Activated CD8-positive, alpha-beta memory T cell treated with anti-CD3 and anti-CD28 coated beads, Interleukin-2, amount 50 U/mL, for 4 hours (primary cell): Measurements from ENCODE around the gene CNPY2.
"Not testable (repeated sequence)": the region's sequence is repeated elsewhere in the genome, so short reads cannot be mapped to it uniquely, and the experiment has no call there.

ENCODE experiments used
- DNase-seq: peaks from one replicate; pipeline ENCODE4 v3.0.0-alpha.2; 2020

CNPY2 gene

DNA sequence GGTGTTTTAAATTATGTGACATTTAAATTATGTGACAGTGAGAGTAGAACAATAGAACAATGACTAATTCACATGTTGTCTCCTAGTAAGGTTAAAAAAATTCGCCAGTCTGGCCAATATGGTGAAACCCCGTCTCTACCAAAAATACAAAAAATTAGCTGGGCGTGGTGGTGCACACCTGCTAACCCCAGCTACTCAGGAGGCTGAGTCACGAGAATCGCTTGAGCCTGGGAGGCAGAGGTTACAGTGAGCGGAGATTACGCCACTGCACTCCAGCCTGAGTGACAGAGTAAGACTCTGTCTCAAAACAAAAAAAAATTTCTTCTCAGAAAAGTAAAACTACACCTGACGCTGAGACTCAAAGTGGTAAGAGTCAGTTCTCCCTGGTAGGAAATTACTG lies 18.4 kb downstream of the CNPY2 start:
- no peak for DNase-seq

DNA sequence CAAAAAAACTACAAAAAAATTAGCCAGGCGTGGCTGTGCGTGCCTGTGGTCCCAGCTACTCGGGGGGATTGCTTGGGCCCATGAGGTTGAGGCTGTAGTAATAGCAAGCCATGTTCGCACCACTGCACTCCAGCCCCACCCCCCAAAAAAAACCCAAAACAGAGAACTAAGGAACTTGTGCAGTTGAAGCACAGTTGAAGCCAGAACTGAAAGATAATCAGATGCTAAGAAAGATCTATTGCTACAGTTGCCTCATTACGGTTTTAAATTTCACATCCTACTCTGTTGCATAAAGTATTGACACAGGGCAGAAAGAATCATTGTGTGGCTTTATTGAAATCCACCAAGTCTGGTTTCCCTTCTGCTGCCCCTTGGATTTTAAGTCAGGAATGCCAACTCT lies 19.5 kb downstream of the CNPY2 start:
- DNase-seq, result no peak

- no peak for DNase-seq
Observed at GRCh38 chr12:56293795-56294194, 22.0 kb downstream of the CNPY2 start.

DNA sequence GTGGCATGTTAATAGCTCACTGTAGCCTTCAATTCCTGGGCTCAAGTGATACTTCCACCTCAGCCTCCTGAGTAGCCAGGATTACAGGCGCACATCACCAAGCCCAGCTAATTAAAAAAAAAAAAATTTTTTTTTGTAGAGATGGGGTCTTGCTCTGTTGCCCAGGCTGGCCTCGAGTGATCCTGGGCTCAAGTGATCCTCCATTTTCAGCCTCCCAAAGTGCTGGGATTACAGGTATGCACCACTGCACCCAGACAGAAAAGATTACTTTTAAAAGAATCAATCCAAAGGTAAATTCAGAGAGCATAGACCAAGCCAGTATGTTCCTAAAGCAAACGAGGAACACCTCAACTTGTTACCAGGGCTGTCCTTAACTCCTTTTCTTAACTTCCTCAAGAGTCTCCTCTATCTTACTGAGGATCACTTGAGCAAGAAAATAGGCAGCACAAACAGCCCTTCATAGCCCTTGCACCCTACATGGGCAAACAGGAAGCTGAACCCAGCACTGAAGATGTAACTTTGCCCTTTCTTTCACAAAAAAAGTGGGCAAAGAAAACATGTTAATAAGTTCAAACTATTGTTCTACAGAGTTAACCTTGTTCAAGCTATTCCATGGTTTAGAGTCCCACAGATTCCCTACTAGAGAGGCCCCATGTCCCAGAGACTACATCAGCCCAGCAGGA lies 26.9 kb downstream of the CNPY2 start:
- no peak for DNase-seq

DNA sequence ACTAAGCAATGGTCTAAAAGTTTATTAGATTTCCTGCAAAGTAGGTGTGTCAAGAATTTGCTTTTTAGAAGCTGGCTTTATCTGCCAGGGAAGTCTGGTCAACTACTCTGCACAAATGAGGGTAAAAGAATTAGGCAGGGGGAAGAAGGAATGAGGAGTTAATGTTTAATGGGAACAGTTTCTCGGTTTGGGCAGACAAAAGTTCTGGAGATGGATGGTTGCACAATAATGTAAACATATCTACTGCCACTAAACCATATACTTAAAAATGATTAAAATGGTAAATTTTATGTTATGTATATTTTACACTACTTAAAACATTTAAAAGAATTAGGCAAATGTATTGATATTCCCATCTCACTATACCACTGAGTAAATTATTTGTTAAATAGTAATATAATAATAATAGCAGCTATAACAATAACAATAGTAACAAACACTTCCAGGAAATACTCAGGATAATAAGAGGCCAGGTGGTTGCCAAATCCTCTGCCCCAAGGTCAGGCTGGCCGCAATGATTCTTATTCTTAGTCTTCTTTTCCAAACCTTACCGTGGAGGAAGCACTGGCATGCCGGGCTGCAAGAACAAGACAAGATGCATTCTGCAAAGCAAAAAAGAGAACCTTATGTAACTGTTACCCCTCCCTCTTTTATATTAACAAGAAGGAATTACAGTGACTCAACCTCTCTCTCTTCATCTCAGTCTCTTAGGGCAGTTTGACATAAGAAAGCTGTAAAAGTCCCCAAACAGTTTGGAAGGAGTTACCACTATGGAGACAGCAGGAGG lies 29.6 kb downstream of the CNPY2 start:
- no peak for DNase-seq

- DNase-seq, result not testable (repeated sequence)
Observed at GRCh38 chr12:56284263-56284662, 31.5 kb downstream of the CNPY2 start.

DNA sequence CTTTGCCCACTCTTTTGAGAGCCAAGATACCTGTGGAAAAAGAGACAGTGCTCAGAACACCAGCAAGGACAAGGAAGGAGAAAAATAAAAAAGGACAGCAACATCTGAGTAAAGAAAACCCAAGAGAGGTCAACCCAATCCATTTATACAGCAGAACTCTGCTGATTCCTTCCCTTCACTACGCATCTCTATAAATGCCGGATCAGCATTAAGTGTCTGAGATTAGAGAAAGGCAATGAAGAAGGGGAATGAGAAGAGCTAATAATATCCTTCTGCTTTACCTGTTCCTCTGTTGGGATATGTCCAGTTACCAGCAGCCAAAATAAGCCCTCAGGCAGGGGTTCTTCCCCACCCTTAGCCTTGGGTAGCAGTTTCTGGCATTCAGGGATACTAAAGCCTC lies 33.2 kb downstream of the CNPY2 start:
- DNase-seq, result no peak

- no peak for DNase-seq
Observed at GRCh38 chr12:56282030-56282429, 33.8 kb downstream of the CNPY2 start.

GRCh38 chr12:56280849-56281248 lies 34.9 kb downstream of the CNPY2 start:
- DNase-seq, result no peak

GRCh38 chr12:56278905-56279304 lies 36.9 kb downstream of the CNPY2 start:
- no peak for DNase-seq

GRCh38 chr12:56274299-56274698 lies 41.5 kb downstream of the CNPY2 start:
- no peak for DNase-seq

- DNase-seq, result not testable (repeated sequence)
Observed at GRCh38 chr12:56272468-56272867, 43.3 kb downstream of the CNPY2 start.

- no peak for DNase-seq
Observed at GRCh38 chr12:56271031-56271430, 44.8 kb downstream of the CNPY2 start.

GRCh38 chr12:56267443-56268071 lies 48.2 kb downstream of the CNPY2 start:
- no peak for DNase-seq

DNA sequence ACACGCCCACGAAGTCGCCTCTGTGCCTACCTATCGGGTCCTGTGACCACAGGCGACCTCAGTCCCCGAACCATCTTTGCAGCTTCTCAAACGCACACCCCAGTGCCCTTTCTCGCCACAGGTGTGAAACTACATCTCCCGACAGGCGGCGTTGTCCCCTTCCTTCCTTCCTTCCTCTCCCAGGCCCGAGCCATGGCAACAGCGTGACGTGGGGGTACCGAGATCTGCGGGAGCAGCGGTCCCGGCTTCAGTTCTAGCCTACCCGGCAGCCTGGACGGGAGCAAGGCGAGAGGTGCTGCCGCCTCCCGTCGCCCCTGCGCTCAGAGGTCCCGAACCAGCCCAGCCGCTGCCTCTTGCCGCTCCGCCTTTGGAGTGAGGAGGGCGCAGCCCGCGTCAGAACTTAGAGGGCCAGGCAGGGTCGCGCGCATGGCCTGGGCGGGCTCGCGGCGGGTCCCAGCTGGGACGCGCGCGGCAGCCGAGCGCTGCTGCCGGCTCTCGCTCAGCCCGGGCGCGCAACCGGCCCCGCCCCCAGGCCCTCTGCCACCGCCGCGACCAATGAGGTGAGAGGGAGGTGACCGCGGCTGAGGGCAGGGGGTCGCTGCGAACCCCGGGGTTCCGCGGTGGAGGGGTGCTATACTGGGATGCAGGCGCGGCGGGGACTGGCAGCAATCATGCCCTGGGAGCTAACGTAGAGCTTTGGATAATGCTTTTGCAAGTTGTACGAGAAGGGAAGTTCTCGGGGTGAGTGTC lies 48.9 kb downstream of the CNPY2 start, which contains the start of gene COQ10A:
Gene COQ10A, plus strand, starts transcription at position 250 of the 750 bp plus-strand sequence. Its CDS starts 177 bp downstream, at position 427.
- peak; percentile 91 for DNase-seq

DNA sequence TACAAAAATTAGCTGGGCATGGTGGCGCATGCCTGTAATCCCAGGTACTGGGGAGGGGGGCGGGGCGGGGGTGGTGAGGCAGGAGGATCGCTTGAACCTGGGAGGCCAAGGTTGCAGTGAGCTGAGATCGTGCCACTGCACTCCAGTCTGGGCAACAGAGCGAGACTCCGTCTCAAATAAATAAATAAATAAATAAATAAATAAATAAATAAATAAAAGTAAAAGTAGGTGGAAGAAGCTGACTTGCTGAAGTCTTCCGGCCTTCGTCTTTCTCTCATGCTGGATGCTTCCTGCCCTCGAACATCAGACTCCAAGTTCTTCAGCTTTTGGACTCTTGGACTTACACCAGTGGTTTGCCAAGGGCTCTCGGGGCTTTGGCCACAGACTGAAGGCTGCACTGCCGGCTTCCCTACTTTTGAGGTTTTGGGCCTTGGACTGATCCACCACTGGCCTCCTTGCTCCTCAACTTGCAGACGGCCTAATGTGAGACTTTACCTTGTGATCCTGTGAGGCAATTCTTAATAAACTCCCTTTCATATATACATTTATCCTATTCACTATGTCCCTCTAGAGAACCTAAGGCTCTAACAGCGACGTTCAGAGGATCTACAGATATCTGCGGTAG lies 49.6 kb downstream of the CNPY2 start:
- DNase-seq, result not testable (repeated sequence)

- not testable (repeated sequence) for DNase-seq
Observed at GRCh38 chr12:56262955-56263354, 52.8 kb downstream of the CNPY2 start.

DNA sequence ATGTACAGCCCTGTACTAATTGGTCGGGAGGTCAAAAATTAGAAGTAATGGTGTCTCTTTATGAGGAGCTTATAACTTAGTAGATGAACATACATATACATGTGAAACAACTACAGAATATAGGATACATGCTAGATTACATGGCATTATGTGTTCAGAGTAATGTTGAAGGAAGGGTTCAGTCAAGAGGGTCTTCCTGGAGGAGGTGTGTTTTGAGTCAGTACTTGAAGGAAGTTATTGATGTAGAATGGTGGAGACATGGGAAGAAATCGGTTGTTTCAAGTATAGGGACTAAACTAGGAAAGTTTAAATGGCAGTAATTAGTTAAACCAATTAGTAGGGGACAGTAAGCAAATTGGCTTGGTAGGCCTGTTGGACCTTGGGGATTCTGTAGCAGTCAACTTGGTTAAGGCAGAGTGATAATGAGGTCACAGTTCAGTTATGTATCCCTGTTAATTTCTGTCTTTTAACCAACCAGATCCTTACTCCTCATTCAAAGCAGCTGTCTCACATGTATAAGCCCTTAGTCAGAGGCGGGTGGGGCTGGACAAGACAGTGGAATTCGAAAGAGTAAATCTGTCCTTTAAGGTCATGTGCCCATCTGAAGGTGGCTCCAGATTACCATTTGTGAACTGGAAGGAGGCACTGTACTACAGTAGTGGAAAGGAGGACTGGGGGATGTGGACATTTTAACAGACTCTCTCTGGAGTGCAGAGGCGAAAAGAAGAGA lies 54.1 kb downstream of the CNPY2 start:
- DNase-seq, result no peak

- no peak for DNase-seq
Observed at GRCh38 chr12:56260921-56261320, 54.9 kb downstream of the CNPY2 start.

GRCh38 chr12:56260380-56260779 lies 55.4 kb downstream of the CNPY2 start:
- DNase-seq, result no peak
